SK-N-SH (cell line): Measurements from ENCODE around the gene VIPR2.

Source experiments
- CTCF ChIP-seq: fragments of 200-600 bp; sonication (generic); IDR thresholded peaks from 2 replicates; pipeline ENCODE4 v1.6.1; 2017; ENCODE audit warnings: antibody characterized with exemption, mild to moderate bottlenecking, moderate library complexity
- ELF1 ChIP-seq: IDR thresholded peaks from 2 replicates; pipeline ENCODE4 v1.4.0; 2012
- EP300 ChIP-seq, 2 experiments: IDR thresholded peaks; 2 replicates each; pipeline versions ENCODE4 v1.4.0 to v1.6.1; 2012; ENCODE audit warnings: borderline replicate concordance in 1 of 2, low read depth in 1 of 2, low read length in 1 of 2
- EZH2phosphoT487 ChIP-seq: fragments of 200-600 bp; sonication (generic); IDR thresholded peaks from 2 replicates; pipeline ENCODE4 v1.6.1; 2017; ENCODE audit warnings: low read depth, mixed run types, mild to moderate bottlenecking, antibody characterized with exemption, moderate library complexity, borderline replicate concordance
- FOSL2 ChIP-seq: IDR thresholded peaks from 2 replicates; pipeline ENCODE4 v1.4.0; 2012; ENCODE audit warnings: low read depth, mild to moderate bottlenecking, moderate library complexity, borderline replicate concordance
- MXI1 ChIP-seq: IDR thresholded peaks from 2 replicates; pipeline ENCODE4 v1.6.1; 2012; ENCODE audit warnings: mild to moderate bottlenecking, low read depth, low read length, improper control_type of control experiment
- NRF1 ChIP-seq: IDR thresholded peaks from 2 replicates; pipeline ENCODE4 v1.6.1; 2012; ENCODE audit warnings: low read depth, mild to moderate bottlenecking, low read length
- REST ChIP-seq: IDR thresholded peaks from 2 replicates; pipeline ENCODE4 v1.6.1; 2012; ENCODE audit warnings: mild to moderate bottlenecking, low read depth, low read length, moderate library complexity
- RXRA ChIP-seq: IDR thresholded peaks from 2 replicates; pipeline ENCODE4 v1.4.0; 2012; ENCODE audit warnings: low read depth, mild to moderate bottlenecking, borderline replicate concordance
- SMC3 ChIP-seq: IDR thresholded peaks from 2 replicates; pipeline ENCODE4 v1.6.1; 2012; ENCODE audit warnings: low read depth, low read length, improper control_type of control experiment
- USF2 ChIP-seq: fragments of 150-350 bp; IDR thresholded peaks from 2 replicates; pipeline ENCODE4 v1.6.1; 2017; ENCODE audit warnings: antibody characterized with exemption, low read length, low read depth, borderline replicate concordance
- YY1 ChIP-seq: IDR thresholded peaks from 2 replicates; pipeline ENCODE4 v1.4.0; 2012; ENCODE audit warnings: low read depth, mild to moderate bottlenecking

DNA sequence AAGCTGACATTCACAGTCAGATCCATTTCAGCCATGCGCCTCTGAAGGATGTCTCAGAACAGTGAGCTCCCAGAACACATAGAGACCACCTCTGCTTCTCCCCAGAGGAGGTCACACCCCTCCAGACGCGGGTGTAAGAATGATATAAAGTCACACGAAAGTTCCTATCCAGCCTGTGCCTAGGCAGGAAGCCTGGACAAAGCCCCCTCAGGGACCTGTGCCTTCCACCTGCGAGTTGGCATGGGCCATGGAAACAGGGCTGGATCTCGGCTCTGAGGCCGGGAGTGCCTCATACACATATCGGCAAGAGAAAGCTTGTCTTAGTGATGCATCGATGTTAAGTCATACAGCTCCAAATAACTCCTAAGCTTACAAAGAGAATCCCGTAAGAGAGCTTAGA lies 5.0 kb downstream of the VIPR2 start:
- TF ChIP-seq FOSL2 (no peak), CTCF (no peak), EP300 (IDR thresholded peaks at IDR 0.05; ENCODE audit: borderline replicate concordance in 1 of 2, low read depth in 1 of 2, low read length in 1 of 2) (no peak), REST (no peak), MXI1 (no peak), NRF1 (no peak), USF2 (no peak), SMC3 (no peak), ELF1 (no peak), YY1 (no peak), RXRA (no peak), EZH2phosphoT487 (no peak)
